Hepatic stellate cell (primary cell): ENCODE data around the gene IAPP.
"Not testable (repeated sequence)": the region's sequence is repeated elsewhere in the genome, so short reads cannot be mapped to it uniquely, and the experiment has no call there.

ENCODE experiments used
- DNase-seq: peaks from one replicate; pipeline ENCODE4 v3.0.0; 2011; ENCODE audit warnings: low spot score

Gene IAPP

DNA sequence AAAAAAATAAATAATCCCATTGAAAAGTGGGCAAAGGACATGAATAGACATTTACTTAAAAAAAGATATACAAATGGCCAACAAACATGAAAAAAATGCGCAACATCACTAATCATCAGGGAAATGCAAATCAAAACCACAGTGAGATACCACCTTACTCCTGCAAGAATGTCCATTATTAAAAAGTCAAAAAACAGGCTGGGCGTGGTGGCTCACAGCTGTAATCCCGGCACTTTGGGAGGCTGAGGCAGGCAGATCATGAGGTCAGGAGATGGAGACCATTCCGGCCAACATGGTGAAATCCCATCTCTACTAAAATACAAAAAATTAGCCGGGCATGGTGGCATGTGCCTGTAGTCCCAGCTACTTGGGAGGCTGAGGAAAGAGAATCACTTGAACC, 8.6 kb downstream of the IAPP start:
- DNase-seq: not testable (repeated sequence)

DNA sequence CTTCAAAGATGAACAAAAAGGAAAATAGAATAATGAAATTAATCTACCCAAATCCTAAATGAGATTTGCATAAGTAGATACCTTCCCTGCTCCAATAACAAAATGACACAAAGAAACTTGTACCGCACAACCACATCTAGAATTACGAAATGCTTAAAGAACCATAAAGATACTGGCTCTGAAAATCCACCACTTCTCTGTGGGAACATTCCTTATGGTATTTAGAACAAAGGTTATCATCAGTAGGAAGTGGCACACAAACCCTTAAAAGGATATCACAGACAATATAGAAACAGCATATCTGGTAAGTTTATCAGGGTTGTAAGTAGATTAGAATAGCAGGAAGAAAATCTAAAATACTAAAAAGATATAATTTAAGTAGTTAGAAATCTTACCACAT, 11.6 kb downstream of the IAPP start:
- no peak for DNase-seq

DNA sequence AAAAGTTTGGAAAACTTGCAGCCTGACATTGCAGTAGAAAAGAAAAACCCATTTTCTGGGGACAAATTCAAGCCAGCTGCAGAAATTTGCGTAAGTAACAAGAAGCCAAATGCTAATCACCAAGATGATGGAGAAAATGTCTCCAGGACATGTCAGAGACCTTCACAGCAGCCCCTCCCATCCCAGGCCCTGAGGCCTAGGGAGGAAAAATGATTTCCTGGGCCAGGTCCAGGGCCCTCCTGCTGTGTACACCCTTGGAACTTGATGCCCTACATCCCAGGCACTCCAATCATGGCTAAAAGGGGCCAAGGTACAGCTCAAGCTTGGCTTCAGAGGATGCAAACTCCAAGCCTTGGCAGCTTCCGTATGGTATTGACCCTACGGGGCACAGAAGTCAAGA, 14.5 kb downstream of the IAPP start:
- no peak for DNase-seq

DNA sequence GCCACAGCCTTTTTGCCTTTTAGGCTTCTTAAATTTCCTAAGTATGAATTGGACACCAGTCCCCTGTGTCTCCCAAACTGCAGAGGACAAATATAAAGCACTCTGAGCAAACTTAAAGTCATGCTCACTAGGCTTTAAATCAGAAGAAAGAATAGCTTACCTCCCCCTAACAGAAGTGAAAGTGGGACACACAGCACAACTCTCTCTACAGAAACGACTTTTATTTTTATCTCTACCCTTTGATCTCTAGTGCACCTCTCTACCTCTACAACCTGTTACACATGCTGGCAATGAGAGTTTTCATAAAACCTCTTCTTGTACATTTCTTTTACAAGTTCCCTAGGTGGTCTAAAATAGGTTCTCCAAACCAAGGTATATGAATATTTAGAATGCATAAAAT, 19.7 kb downstream of the IAPP start:
- no peak for DNase-seq

DNA sequence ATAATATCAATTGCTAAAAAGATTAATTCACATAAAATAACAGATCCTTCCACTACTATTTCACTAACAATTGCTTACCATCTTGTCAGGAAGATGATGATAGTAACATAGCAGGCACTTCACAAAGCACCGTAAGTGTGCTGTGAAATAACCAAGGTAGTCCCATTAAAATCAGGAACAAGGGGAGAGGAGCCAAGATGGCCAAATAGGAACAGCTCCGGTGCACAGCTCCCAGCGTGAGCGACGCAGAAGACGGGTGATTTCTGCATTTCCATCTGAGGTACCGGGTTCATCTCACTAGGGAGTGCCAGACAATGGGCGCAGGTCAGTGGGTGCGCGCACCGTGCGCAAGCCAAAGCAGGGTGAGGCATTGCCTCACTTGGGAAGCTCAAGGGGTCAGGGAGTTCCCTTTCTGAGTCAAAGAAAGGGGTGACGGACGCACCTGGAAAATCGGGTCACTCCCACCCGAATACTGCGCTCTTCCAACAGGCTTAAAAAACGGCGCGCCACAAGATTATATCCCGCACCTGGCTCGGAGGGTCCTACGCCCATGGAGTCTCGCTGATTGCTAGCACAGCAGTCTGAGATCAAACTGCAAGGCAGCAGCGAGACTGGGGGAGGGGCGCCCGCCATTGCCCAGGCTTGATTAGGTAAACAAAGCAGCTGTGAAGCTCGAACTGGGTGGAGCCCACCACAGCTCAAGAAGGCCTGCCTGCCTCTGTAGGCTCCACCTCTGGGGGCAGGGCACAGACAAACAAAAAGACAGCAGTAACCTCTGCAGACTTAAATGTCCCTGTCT, 22.3 kb downstream of the IAPP start:
- not testable (repeated sequence) for DNase-seq

DNA sequence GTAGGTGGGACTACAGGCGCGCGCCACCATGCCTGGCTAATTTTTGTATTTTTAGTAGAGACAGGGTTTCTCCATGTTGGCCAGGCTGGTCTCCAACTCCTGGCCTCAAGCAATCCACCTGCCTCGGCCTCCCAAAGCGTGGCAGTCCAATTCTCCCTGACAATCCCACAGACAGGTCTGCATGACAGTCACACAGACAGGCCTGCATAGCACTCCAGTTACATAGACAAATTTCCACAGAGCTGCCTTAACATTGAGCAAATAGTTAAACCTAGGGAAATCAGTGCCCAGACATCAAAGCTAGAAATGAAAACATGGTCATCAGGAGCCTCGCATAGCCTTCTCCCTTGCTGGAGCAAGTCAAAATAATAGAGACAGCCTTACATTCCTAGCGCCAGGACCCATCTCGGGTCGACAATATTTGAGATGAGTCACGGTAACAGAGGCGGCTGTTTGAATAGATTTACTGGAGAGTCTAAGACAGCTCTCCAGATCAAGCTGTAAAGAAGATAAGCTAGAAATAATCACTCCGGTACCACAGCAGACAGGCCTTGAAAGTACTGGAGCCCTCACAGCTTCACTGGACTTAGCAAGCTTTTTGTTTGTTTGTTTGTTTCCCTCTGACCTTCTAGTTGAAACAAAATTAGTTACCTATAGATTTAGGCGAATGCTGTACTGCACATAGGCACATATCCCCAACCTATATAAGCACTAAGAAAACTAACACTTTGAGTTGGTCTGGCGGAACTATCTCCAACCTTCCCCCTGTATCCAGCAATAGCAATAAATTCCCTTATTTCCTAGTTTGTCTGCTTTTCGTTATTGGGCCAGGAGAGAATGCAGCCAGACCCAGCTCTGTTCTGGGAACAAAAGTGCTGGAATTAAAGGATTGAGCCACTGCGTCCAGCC, 40.9 kb downstream of the IAPP start:
- no peak for DNase-seq

DNA sequence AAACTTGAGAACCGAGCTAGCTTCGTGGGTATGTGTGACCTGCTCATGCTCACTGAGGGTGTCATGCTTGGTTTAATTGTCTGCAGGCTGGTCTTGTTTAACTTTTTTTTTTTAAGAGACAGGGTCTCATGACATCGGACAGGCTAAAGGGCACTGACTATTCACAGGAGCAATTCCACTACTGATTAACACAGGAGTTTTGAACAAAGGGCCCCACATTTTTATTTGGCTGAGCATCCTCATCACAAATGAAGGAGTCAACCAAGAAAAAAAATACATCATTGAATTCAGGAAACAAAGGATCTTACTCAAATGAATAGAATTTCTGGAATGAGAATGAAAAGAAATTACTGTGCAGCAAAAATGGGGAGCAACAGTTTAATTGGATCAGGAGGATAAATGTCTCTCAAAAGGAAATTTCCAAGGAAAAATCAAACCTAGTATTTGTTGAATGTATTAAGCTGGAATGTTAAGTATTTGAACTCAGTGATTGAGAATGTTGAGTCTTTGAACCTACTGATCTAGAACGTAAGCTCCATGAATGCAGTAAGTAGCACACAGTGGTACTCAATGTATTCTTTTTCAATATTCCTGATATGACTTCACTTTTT, 43.9 kb downstream of the IAPP start:
- DNase-seq: peak; percentile 20

DNA sequence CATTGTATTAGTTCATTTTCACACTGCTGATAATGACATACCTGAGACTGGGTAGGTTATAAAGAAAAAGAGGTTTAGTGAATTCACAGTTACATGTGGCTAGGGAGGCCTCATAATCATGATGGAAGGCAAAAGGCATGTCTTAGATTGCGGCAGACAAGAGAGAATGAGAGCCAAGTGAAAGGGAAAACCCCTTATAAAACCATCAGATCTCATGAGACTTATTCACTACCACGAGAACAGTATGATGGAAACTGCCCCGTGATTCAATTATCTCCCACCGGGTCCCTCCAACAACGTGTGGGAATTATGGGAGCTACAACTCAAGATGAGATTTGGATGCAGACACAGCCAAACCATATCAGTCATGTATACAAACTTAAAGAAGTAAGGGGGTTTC, 45.7 kb downstream of the IAPP start:
- DNase-seq: not testable (repeated sequence)

DNA sequence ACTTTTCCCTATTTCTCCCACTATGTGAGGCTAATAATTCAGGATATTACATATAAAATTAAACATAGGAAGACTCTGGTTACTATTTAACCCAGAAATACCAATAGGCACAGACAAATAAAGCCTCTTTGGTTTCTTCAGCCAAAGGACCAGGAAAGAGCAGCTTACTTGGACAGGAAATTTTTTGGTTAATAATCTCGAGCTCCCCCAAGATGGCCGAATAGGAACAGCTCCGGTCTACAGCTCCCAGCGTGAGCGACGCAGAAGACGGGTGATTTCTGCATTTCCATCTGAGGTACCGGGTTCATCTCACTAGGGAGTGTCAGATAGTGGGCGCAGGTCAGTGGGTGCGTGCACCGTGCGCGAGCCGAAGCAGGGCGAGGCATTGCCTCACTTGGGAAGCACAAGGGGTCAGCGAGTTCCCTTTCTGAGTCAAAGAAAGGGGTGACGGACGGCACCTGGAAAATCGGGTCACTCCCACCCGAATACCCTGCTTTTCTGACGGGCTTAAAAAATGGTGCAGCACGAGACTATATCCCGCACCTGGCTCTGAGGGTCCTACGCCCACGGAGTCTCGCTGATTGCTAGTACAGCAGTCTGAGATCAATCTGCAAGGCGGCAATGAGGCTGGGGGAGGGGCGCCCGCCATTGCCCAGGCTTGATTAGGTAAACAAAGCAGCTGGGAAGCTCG, 46.5 kb downstream of the IAPP start:
- not testable (repeated sequence) for DNase-seq

DNA sequence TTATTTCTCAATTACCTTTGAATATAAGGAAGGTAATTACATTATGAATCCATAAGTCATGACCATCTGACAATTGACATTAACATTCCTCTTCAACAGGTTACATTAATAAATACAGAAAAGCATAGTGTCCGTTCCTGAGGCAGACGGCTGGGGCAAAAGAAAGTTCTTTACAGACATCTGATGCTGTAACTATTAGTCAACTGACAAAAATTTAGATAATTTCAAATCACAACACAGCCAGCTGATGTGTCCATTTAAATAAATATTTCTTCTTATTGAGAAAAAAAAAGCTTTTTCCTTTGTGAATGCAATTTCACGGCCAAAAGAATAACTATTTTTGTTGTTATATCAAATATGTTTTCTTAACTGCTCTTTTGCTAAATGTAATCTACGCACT, 55.5 kb downstream of the IAPP start:
- peak; percentile 29 for DNase-seq
